GM12878 (cell line): ENCODE data around the gene KIRREL3. TPM values are rescaled to one million over a fixed set of nuclear protein-coding genes. Genes with fewer than 3 reads are reported as not detected.

Experiments
- ATAC-seq: fragments of 200-7000 bp; cut with Tn5 transposase; 3 replicates; pipeline ENCODE4 v1.9.1; 2020; ENCODE audit warnings: mild to moderate bottlenecking, moderate library complexity
- BruUV-seq: library from RNA; stranded (reverse); fragments of 400-500 nt; replicated peaks from 2 replicates; lab custom pipeline; 2021; lab: Mats Ljungman, UMichigan
- CTCF ChIA-PET: fragments of 300-600 bp; sonication (Branson Sonifier 250); formaldehyde crosslinking; extraction: SDS; loops from one replicate; lab custom pipeline; 2021; ENCODE audit warnings: inconsistent platforms; lab: Yijun Ruan, JAX
- POLR2A ChIA-PET: fragments of 350-600 bp; formaldehyde crosslinking; extraction: SDS; loops from one replicate; lab custom pipeline; 2021; ENCODE audit warnings: inconsistent platforms; lab: Charles Lee
- RAD21 ChIA-PET: fragments of 300-600 bp; sonication (Branson Sonifier 250); formaldehyde crosslinking; loops from one replicate; lab custom pipeline; 2023; ENCODE audit warnings: antibody characterized with exemption; ENCODE audit not compliant: unreplicated experiment; lab: Charles Lee
- SMC1A ChIA-PET: fragments of 300-600 bp; sonication (Branson Sonifier 250); formaldehyde crosslinking; loops from one replicate; lab custom pipeline; 2023; ENCODE audit not compliant: unreplicated experiment, uncharacterized antibody; lab: Charles Lee
- DNase-seq: peaks from one replicate; pipeline ENCODE4 v3.0.0-alpha.2; 2011; ENCODE audit warnings: low read depth, low spot score
- FAIRE-seq: peaks from 3 replicates; lab custom pipeline; 2011; peaks lifted over from hg19 to GRCh38; lab: Jason Lieb, UNC
- H2AFZ ChIP-seq: 2 replicates; pipeline ENCODE4 v1.6.0; 2011; ENCODE audit warnings: low read depth, low read length, control low read depth; ENCODE audit not compliant: control insufficient read depth
- H3K27ac ChIP-seq: 2 replicates; pipeline ENCODE4 v1.5.1; 2011; ENCODE audit warnings: control low read depth; ENCODE audit not compliant: control insufficient read depth, insufficient read depth
- H3K27me3 ChIP-seq, 2 experiments: replicated peaks in 1 of 2; 2 replicates each; pipeline versions ENCODE4 v1.6.0 to v1.6.1; 2011; ENCODE audit warnings: low read length in 1 of 2; ENCODE audit not compliant: control insufficient read depth in 2 of 2, insufficient read depth in 2 of 2
- H3K36me3 ChIP-seq, 2 experiments: 2 replicates each; pipeline ENCODE4 v1.5.1; 2011; ENCODE audit warnings: low read length in 1 of 2; ENCODE audit not compliant: control insufficient read depth in 2 of 2, insufficient read depth in 2 of 2
- H3K4me1 ChIP-seq: 2 replicates; pipeline ENCODE4 v1.6.1; 2011; ENCODE audit warnings: mild to moderate bottlenecking, low read length, moderate library complexity, mixed read lengths; ENCODE audit not compliant: control insufficient read depth, insufficient read depth
- H3K4me2 ChIP-seq: 2 replicates; pipeline ENCODE4 v1.6.0; 2011; ENCODE audit warnings: control low read depth; ENCODE audit not compliant: control insufficient read depth, insufficient read depth
- H3K4me3 ChIP-seq: fragments of 200-600 bp; sonication (generic); 2 replicates; pipeline ENCODE4 v1.5.1; 2016
- H3K79me2 ChIP-seq: 2 replicates; pipeline ENCODE4 v1.6.0; 2011; ENCODE audit warnings: low read length; ENCODE audit not compliant: control insufficient read depth, insufficient read depth
- H3K9ac ChIP-seq: 2 replicates; pipeline ENCODE4 v1.8.0; 2011; ENCODE audit warnings: low read length, control low read depth, mixed read lengths; ENCODE audit not compliant: control insufficient read depth, insufficient read depth
- H3K9me3 ChIP-seq: replicated peaks from 3 replicates; pipeline ENCODE4 v1.5.1; 2011; ENCODE audit warnings: mild to moderate bottlenecking, low read length; ENCODE audit not compliant: control insufficient read depth, insufficient read depth
- H4K20me1 ChIP-seq: 2 replicates; pipeline ENCODE4 v1.6.0; 2011; ENCODE audit not compliant: control insufficient read depth, insufficient read depth
- ESRRA ChIP-seq: IDR thresholded peaks from 2 replicates; pipeline ENCODE4 v1.6.1; 2012; ENCODE audit warnings: mild to moderate bottlenecking, low read length, improper control_type of control experiment
- IRF4 ChIP-seq: IDR thresholded peaks from 2 replicates; pipeline ENCODE4 v1.6.1; 2011; ENCODE audit warnings: low read depth, low read length
- MEF2B ChIP-seq: fragments of 450-650 bp; IDR thresholded peaks from 2 replicates; pipeline ENCODE4 v1.6.1; 2018; ENCODE audit warnings: mild to moderate bottlenecking, moderate library complexity; ENCODE audit not compliant: partially characterized antibody, poor library complexity, severe bottlenecking
- NFYB ChIP-seq: IDR thresholded peaks from 2 replicates; pipeline ENCODE4 v1.6.1; 2011; ENCODE audit warnings: low read depth, mild to moderate bottlenecking, low read length, improper control_type of control experiment, moderate library complexity; ENCODE audit not compliant: insufficient read depth
- POLR2AphosphoS2 ChIP-seq: IDR thresholded peaks from 2 replicates; pipeline ENCODE4 v1.6.1; 2011; ENCODE audit warnings: low read depth, mild to moderate bottlenecking, low read length, improper control_type of control experiment, moderate library complexity
- SMARCA5 ChIP-seq: fragments of 450-650 bp; IDR thresholded peaks from 2 replicates; pipeline ENCODE4 v1.6.1; 2017; ENCODE audit warnings: mild to moderate bottlenecking
- STAT3 ChIP-seq: IDR thresholded peaks from 2 replicates; pipeline ENCODE4 v1.6.1; 2011; ENCODE audit warnings: low read depth, low read length, improper control_type of control experiment
- ZNF24 ChIP-seq: fragments of 450-650 bp; IDR thresholded peaks from 2 replicates; pipeline ENCODE4 v1.6.1; 2017; ENCODE audit warnings: antibody characterized with exemption, mild to moderate bottlenecking
- WGBS: methylation state at CpG from one replicate; pipeline ENCODE4 v1.1.6; 2016; ENCODE audit warnings: low lambda C conversion rate; ENCODE audit not compliant: insufficient replicate concordance, insufficient coverage; ENCODE audit errors: missing lambda C conversion rate; 5-methylcytosine and 5-hydroxymethylcytosine counted together
- in situ Hi-C: fragments of 300-500 bp; cut with MboI; formaldehyde crosslinking; loops from 9 replicates; pipeline ENCODE4 v1.14.3; 2018; ENCODE audit warnings: mixed read lengths
- intact Hi-C: fragments of 100-400 bp; cut with micrococcal nuclease; formaldehyde crosslinking; loops from one replicate; pipeline ENCODE4 v1.14.2; 2022; ENCODE audit not compliant: unreplicated experiment
- polyA plus RNA-seq, 11 experiments: library from polyadenylated mRNA; depleted of rRNA in 4 of 11; unstranded in 6 of 11; stranded (reverse) in 5 of 11; fragments of >200 nt; fragmentation: Nextera tagmentation in 4 of 11; fragmentation: Illumina TruSeq in 1 of 11; extraction: Ambion mirVana in 4 of 11; extraction: Trizol in 1 of 11; gene quantifications; 1 replicate in 1 of 11; 2 replicates in 10 of 11; pipeline versions ENCODE4 v1.2.1 to v1.2.3, GENCODE V29; 2011 to 2016; ENCODE audit warnings: inconsistent platforms in 2 of 11, missing spikeins in 2 of 11, low read depth in 1 of 11
- total RNA-seq, 4 experiments: library from RNA; depleted of rRNA in 3 of 4; stranded (reverse); fragments of >200 nt in 3 of 4; fragmentation: Illumina TruSeq in 1 of 4; extraction: Trizol in 1 of 4; gene quantifications; 2 replicates each; pipeline versions ENCODE4 v1.2.1 to v1.2.3, GENCODE V29; 2013 to 2021
- TF ChIP-seq, protein P1 (sequence below): fragments of 450-650 bp; IDR thresholded peaks from 2 replicates; pipeline ENCODE4 v1.6.1; 2017; ENCODE audit warnings: mild to moderate bottlenecking, moderate library complexity
- TF ChIP-seq, protein P2 (sequence below): fragments of 450-650 bp; IDR thresholded peaks from 2 replicates; pipeline ENCODE4 v1.6.1; 2018; ENCODE audit warnings: borderline replicate concordance, mild to moderate bottlenecking; ENCODE audit not compliant: partially characterized antibody

KIRREL3 gene
- total and polyA plus RNA-seq, 10 of the 15 experiments (the other 5 are each of a cell fraction or from before 2014, with no cell fraction given), result under 0.01 TPM; not detected in 9

DNA sequence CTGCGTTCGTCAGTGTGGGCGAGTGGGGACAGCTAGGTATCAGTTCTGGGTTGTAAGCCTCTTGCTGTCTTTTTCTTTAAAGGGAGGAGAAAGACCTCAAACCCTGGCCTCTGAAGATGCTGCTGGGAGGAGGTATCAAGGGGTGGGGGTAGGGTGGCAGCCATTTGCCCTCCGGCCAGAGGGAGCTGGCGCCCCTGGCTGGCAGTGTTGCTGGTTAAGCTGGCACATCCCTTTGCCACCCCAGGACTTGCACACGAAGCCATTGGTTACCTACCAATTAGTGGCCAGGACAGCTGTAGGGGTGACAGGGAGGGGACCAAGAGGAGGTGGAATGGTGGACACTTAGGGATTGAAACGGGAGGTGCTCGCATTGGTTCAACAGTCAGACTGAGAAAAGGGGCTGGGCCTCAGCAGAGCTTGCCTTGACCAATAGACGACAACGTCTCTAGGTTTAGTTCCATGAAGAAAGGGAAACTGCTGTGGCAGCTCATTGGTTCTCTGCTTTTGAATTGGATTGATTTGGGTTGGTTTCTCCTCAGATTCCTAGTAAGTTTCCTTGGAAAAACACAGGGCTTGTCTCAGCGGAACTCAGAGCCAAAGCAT is 567.2 kb downstream of the KIRREL3 start:
- no peak for FAIRE-seq

DNA sequence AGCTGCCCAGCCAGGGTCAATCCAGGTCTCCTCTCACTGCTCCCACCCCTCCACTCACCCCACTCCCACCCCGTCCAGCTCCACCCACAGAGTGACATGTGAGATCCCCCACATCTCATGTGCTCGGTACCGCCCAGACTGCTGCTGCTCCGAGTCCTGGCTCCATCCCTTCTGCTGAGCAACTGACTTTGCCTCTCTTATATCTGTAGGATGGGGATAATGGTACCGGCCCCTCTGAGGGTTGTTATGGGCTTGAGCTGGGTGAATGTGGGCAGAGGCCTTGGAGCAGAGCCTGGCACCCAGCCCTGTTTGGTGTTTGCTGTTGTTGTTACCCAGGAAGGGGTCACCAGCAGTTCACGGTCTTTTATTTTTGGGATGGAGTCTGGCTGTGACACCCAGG is 568.0 kb downstream of the KIRREL3 start:
- FAIRE-seq (no peak), ATAC-seq (no peak), DNase-seq (no peak)
- SMC1A ChIA-PET, result no interaction called here
- 59% methylated on average over 6 of the region's 6 CpGs for WGBS
- CTCF ChIA-PET, result interaction anchor here (0.5 to 6.6 kb wide), 5 partner anchors 9 to 645 kb away, joined by 3 to 23 read pairs (median 12); no protein-coding TSS in a partner anchor
- intact Hi-C loops (no loop called here), in situ Hi-C loops (no loop called here)
- H3K4me2 ChIP-seq, result no peak overlapping the region
- RAD21 ChIA-PET, result interaction anchor here (2.1 kb wide), 1 partner anchor 122 kb away, joined by 6 read pairs; no protein-coding TSS in a partner anchor
- H4K20me1 ChIP-seq, result no peaks in the 10 kb centered on the region; the same call in 1 of the 2 replicates
- H3K4me1 ChIP-seq, result 0 out of 2 replicates have a peak, but pooled peaks cover 1% of the 10 kb centered on the region
- no peak overlapping the region for H3K27ac ChIP-seq
- H2AFZ ChIP-seq, result no peak overlapping the region
- no TSS peak for BruUV-seq
- no peak overlapping the region for H3K9ac ChIP-seq
- H3K79me2 ChIP-seq, result no peaks in the 10 kb centered on the region
- no peaks in the 10 kb centered on the region; a peak in 1 of 4 replicates for H3K27me3 ChIP-seq
- POLR2A ChIA-PET, result no interaction called here
- no peaks in the 10 kb centered on the region for H3K36me3 ChIP-seq
- H3K9me3 ChIP-seq, result no peaks in the 10 kb centered on the region
- no peak overlapping the region for H3K4me3 ChIP-seq
- TF ChIP-seq IRF4 (no peak), ESRRA (no peak), POLR2AphosphoS2 (no peak), MEF2B (no peak), STAT3 (no peak), ZNF24 (no peak)
- TF ChIP-seq, protein P1, sequence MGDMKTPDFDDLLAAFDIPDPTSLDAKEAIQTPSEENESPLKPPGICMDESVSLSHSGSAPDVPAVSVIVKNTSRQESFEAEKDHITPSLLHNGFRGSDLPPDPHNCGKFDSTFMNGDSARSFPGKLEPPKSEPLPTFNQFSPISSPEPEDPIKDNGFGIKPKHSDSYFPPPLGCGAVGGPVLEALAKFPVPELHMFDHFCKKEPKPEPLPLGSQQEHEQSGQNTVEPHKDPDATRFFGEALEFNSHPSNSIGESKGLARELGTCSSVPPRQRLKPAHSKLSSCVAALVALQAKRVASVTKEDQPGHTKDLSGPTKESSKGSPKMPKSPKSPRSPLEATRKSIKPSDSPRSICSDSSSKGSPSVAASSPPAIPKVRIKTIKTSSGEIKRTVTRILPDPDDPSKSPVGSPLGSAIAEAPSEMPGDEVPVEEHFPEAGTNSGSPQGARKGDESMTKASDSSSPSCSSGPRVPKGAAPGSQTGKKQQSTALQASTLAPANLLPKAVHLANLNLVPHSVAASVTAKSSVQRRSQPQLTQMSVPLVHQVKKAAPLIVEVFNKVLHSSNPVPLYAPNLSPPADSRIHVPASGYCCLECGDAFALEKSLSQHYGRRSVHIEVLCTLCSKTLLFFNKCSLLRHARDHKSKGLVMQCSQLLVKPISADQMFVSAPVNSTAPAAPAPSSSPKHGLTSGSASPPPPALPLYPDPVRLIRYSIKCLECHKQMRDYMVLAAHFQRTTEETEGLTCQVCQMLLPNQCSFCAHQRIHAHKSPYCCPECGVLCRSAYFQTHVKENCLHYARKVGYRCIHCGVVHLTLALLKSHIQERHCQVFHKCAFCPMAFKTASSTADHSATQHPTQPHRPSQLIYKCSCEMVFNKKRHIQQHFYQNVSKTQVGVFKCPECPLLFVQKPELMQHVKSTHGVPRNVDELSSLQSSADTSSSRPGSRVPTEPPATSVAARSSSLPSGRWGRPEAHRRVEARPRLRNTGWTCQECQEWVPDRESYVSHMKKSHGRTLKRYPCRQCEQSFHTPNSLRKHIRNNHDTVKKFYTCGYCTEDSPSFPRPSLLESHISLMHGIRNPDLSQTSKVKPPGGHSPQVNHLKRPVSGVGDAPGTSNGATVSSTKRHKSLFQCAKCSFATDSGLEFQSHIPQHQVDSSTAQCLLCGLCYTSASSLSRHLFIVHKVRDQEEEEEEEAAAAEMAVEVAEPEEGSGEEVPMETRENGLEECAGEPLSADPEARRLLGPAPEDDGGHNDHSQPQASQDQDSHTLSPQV, result no peak
- TF ChIP-seq, protein P2, sequence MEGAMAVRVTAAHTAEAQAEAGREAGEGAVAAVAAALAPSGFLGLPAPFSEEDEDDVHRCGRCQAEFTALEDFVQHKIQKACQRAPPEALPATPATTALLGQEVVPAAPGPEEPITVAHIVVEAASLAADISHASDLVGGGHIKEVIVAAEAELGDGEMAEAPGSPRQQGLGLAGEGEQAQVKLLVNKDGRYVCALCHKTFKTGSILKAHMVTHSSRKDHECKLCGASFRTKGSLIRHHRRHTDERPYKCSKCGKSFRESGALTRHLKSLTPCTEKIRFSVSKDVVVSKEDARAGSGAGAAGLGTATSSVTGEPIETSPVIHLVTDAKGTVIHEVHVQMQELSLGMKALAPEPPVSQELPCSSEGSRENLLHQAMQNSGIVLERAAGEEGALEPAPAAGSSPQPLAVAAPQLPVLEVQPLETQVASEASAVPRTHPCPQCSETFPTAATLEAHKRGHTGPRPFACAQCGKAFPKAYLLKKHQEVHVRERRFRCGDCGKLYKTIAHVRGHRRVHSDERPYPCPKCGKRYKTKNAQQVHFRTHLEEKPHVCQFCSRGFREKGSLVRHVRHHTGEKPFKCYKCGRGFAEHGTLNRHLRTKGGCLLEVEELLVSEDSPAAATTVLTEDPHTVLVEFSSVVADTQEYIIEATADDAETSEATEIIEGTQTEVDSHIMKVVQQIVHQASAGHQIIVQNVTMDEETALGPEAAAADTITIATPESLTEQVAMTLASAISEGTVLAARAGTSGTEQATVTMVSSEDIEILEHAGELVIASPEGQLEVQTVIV, result no peak

More for the DNA sequence above, 567.2 kb downstream of the KIRREL3 start:
- no peak overlapping the region for H3K4me2 ChIP-seq
- intact Hi-C loops, result no loop called here
- ChIA-PET CTCF (interaction anchor here (0.5 to 2.8 kb wide), 5 partner anchors 13 to 644 kb away, joined by 3 to 15 read pairs (median 7); no protein-coding TSS in a partner anchor), SMC1A (interaction anchor here (1.2 kb wide), 1 partner anchor 13 kb away, joined by 3 read pairs; no protein-coding TSS in a partner anchor), POLR2A (no interaction called here), RAD21 (interaction anchor here (2.1 kb wide), 1 partner anchor 123 kb away, joined by 6 read pairs; no protein-coding TSS in a partner anchor)
- H2AFZ ChIP-seq, result no peak overlapping the region
- no peaks in the 10 kb centered on the region; the same call in 1 of the 2 replicates for H4K20me1 ChIP-seq
- no TSS peak for BruUV-seq
- H3K4me1 ChIP-seq, result no peaks in the 10 kb centered on the region
- no peak for ATAC-seq
- no peak overlapping the region for H3K9ac ChIP-seq
- TF ChIP-seq SMARCA5 (no peak), NFYB (0 out of 2 replicates have a peak, but pooled peaks have one; percentile 27)
- H3K27me3 ChIP-seq, result no peaks in the 10 kb centered on the region; a peak in 1 of 4 replicates
- no peak for DNase-seq
- no peaks in the 10 kb centered on the region for H3K36me3 ChIP-seq
- H3K79me2 ChIP-seq, result no peaks in the 10 kb centered on the region
- 30% methylated on average over 11 of the region's 11 CpGs for WGBS
- no peak overlapping the region for H3K4me3 ChIP-seq
- in situ Hi-C loops, result no loop called here
- no peak overlapping the region for H3K27ac ChIP-seq
- no peaks in the 10 kb centered on the region for H3K9me3 ChIP-seq
